GM12891 (cell line): ENCODE measurements around the gene PICALM.

ENCODE experiments used
- POLR2A ChIP-seq: IDR thresholded peaks from 2 replicates; pipeline ENCODE4 v1.6.1; 2011; ENCODE audit warnings: low read depth, low read length, control low read depth
- TAF1 ChIP-seq: IDR thresholded peaks from 2 replicates; pipeline ENCODE4 v1.6.1; 2011; ENCODE audit warnings: low read depth, low read length, control low read depth

GRCh38 chr11:86087256-86087655, 18.4 kb upstream of the PICALM start:
- no peak for TF ChIP-seq POLR2A
- no peak for TF ChIP-seq TAF1
